Stimulated activated CD8-positive, alpha-beta memory T cell treated with anti-CD3 and anti-CD28 coated beads, Interleukin-7, amount 100 ng/mL, for 48 hours (primary cell): ENCODE measurements around the gene RAD51B.

Source experiments
- DNase-seq, 2 donors: peaks; one replicate each; pipeline ENCODE4 v3.0.0-alpha.2; 2020; ENCODE audit warnings: low read depth in 1 of 2; ENCODE audit errors: extremely low read depth in 1 of 2

Gene RAD51B

GRCh38 chr14:68392393-68393141 lies 573.0 kb downstream of the RAD51B start:
- no peak for DNase-seq

GRCh38 chr14:68393259-68393658 lies 573.7 kb downstream of the RAD51B start:
- no peak for DNase-seq

- no peak for DNase-seq
Measured at GRCh38 chr14:68394118-68394763, 574.7 kb downstream of the RAD51B start.

DNA sequence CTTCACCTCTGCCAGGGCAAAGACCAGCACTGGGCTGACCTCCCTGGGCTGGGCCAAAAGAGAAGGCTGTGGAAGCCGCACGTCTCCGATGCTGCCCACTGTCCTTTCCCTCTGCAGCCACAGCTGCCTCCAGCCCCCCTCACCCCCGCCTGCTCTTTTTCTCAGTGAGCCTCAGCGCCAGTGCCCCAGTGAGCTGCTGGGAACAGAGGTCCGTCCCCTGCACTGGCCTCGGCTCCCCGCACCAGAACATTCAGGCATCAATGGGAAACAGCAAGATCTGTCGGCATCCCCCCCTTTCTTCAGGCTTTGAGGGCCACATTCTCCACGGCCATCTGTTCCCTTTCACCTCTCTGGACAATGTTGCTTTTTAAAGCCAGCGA lies 575.2 kb downstream of the RAD51B start:
- no peak for DNase-seq

DNA sequence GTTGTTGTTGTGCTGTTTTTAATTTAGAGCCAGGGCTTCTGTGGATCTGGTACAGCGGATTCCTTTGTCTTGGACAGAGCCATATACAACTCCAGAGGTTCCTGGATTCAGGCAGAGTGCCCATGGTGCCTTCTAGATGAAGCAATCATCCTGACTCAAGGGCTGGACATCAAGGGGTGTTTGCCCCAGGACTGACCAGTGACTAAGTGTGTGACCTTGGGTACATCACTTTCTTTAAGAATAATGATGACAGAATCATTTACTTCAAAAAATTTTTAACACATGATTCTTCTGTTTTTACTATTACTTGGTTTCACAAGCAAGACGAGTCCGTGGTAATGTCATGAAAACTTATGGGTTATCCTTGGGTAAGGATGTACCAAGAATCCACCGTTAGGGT lies 576.0 kb downstream of the RAD51B start:
- no peak for DNase-seq

DNA sequence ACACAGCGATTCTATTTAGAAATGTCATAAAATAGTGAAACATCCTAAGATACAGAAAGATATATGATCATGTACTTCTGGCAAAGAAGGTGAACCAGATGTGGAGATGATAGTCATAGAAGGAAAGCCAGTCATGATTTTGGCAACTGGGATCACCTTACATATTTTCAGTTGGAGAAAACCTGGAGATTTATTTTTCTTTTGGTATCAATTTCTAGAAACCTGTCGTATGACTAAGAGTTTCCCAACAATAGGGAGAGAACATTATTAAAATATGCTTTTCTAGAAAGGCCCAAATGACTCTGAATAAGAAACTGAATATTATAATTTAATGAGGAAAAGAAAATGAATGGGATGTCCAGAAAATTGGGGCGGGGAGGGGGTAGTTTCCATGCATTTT lies 576.9 kb downstream of the RAD51B start:
- DNase-seq, result no peak

GRCh38 chr14:68397371-68397811 lies 577.8 kb downstream of the RAD51B start:
- no peak for DNase-seq

DNA sequence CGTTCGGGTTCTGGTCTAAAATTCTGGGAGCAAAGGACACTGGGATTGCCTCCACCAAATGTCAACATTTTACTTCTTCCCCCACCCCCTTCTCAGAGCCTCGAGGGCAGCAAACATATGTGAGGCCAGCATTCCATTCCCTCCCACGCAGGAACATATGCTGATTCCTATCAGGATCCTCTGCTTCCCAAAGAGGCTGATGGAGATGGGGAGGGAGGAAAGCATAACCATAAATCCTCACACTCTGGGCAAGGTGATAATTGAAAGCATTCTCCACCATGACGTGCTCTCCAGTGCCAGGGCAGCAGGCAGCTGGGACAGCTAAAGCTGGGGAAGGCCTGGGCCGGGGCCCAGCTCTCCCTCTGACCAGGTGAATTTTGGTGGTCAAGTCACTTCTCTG lies 578.2 kb downstream of the RAD51B start:
- no peak for DNase-seq

- no peak for DNase-seq
Measured at GRCh38 chr14:68398370-68398769, 578.8 kb downstream of the RAD51B start.

GRCh38 chr14:68399971-68400370 lies 580.4 kb downstream of the RAD51B start:
- no peak for DNase-seq

DNA sequence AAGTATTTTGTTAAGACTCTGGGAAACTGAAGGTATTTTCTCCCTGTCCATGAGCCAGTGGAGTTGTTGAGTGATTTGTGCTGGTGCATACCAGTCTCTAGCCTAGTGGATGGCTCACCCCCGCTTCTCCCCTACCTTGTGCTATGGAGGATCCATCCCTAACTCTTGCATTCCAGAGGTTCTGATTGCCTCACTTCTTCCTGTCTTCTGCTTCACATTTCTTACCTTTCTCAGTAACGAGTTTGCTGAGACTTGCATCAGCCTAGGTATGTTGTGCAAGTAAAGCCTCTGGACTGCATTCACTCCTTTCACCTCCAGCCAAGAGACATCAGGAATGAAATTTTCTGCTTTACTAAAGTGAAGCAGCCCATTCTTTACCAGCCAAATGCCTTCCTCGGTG lies 581.7 kb downstream of the RAD51B start:
- DNase-seq, result no peak

DNA sequence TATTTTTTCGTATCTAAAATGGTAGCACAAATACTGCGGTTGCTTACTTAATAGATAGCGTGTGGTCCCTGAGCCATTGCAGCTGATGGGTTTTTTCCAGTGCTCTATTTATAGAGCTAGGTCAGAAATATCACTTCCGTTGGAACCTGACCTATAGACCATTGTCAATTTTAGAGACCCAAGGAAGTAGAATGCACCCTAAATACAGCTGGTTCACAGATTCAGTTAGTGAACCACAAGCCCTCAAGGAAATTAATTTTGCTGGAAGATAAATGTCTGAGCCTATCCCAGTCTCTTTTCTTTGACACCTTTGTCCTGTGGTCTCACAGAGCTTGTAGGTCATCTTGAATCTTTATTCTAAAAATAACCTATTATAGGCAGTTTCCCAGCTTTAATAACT lies 582.3 kb downstream of the RAD51B start:
- no peak for DNase-seq

- no peak for DNase-seq
Measured at GRCh38 chr14:68402525-68403101, 583.0 kb downstream of the RAD51B start.

DNA sequence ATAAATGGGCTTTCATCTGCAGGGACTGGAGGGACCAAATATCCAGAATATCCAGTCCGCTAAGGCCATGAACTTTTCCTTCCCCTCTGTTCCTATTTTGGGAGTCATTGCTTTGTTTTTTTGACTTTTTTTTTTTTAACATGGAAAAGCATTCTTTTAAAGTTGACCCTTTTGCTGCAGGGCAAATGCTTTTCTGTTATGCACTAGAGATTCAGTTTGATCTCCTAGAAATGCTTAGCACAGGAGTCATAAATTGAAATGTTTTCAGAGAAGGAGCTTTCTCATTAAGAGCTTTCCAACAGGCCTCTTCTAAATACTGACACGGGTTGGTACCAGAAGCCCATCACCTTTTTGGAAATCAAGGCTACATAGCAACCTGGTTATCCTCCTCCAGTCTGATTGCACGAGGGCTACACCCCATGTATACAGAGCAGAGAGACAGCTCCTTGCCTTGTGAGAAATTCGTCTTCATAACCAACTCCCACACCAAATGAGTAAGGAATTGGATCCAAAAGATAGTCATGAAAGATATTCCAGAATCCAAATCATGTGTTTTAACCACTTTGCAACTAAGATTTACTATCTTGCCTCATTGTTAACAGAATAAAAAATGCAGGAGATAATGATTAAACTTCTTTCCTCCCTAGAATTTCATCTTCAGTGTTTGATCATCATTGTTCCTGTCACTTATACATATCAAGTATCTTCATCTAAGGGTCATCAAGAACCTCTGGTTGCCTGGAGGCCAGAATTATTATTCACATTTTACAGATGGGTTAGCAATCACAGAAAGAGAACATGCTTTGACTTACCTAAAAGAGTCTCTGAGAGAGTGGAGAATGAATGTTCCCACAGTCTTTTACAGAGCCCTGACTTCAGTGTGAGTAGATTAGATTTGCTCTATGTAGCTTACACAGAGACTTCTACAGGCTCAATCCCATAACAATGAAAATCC lies 583.9 kb downstream of the RAD51B start:
- no peak for DNase-seq

DNA sequence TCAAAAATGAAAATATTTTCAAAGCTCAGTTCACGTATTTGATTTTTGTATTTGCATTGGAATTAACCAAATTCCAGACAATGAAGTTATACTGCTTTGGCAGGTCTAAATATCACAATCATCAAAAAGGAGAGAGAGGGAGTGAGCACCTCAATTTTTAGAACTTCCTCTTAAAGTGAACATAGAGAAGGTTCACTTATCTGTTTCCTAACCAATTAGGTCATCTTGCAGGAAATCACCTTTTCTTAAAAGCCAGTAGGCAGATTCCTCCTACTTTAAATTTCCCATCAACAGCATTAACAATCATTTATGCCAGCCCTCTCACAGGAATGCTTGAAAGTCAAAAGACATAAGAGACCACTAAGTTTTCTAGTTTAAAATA lies 584.6 kb downstream of the RAD51B start:
- DNase-seq, result no peak

- no peak for DNase-seq
Measured at GRCh38 chr14:68404652-68405183, 585.1 kb downstream of the RAD51B start.

DNA sequence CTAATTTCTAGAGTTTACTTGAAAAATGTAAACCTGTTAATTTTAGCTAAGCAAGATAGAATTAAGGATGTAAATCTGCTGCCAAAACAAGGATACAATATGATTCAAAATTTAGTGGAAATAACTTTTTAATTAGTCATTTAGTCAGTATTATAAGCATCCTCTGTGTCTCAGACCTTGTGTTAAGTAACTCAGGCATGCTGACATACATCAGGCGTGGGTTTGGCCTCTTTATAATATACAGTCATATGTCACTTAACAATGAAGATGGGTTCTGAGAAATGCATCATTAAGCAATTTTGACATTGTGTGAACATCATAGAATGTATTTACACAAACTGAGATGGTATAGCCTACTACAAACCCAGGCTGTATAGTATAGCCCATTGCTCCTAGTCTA lies 586.4 kb downstream of the RAD51B start:
- no peak for DNase-seq

DNA sequence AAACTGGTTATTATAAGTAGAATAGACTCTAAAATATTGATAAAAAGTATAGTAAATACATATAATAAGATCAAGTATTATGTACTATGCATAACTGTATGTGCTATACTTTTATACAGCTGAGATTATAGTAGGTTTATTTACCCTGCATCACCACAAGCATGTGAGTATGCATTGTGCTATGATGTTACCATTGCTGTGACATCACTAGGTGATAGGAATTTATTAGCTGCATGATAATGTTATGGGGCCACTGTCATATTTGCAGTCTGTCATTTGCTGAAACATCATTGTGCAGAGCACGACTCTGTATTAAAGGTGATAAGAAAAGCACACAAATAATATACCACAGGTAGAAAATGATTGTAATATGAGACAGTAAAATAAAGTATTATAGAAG lies 587.7 kb downstream of the RAD51B start:
- DNase-seq, result no peak

DNA sequence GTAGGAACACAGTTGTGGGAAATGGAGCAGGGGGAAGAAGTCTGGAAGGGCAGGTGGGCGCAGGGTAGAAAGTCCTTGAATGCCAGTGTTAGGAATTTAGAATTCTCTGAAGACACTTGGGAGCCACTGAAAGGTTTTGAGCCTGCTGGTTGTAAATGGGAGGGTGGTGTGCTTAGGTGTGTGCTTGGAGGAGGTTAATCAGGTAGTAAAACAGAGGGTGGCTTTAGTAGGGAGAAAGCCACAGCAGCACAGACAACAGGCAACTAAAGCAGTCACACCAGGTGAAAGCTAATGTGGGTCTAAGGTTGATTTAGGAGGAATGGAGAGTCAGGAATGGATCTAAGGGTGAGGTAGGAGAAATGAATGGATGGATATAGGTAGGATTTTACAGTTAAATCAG lies 588.2 kb downstream of the RAD51B start:
- no peak for DNase-seq

- no peak for DNase-seq
Measured at GRCh38 chr14:68408680-68409079, 589.1 kb downstream of the RAD51B start.

DNA sequence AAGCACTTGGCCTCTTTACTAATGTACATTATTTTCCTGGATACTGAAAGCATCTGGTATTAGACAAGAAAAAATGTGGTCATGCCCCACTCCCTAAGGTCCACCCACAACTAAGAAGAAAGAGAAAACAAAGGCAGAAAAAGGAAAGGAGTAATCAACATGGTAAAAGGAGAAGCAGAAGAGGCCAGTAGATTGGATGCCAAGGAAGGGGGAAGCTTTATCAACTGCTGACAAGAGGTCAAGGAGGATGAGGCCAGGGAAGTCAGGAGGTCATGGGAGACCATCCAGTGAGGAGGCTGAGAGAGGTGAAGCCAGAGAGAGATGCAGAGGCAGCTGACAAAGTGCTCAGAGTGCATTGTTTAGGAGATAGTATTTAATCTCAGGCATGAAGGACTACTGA lies 589.8 kb downstream of the RAD51B start:
- no peak for DNase-seq
